WTC11 (cell line): Measurements from ENCODE around the gene CHMP1B.

Experiments used
- JUN ChIP-seq: sonication (generic); formaldehyde crosslinking; IDR thresholded peaks from 2 replicates; pipeline ENCODE4 v1.8.0; 2023; ENCODE audit warnings: mild to moderate bottlenecking, missing genetic modification reagents
- KAT7 ChIP-seq: sonication (generic); formaldehyde crosslinking; IDR thresholded peaks from 2 replicates; pipeline ENCODE4 v1.8.1; 2023; ENCODE audit warnings: missing genetic modification reagents, mild to moderate bottlenecking, borderline replicate concordance
- SP1 ChIP-seq: sonication (generic); formaldehyde crosslinking; conservative IDR thresholded peaks from 2 replicates; pipeline ENCODE4 v1.8.1; 2022; ENCODE audit warnings: missing genetic modification reagents
- TP53 ChIP-seq: sonication (generic); formaldehyde crosslinking; IDR thresholded peaks from 2 replicates; pipeline ENCODE4 v1.8.1; 2023; ENCODE audit warnings: mild to moderate bottlenecking, missing genetic modification reagents
- TF ChIP-seq, protein P1 (sequence below): fragments of 200-600 bp; IDR thresholded peaks from 2 replicates; pipeline ENCODE4 v1.8.0; 2022; ENCODE audit warnings: antibody characterized with exemption
- TF ChIP-seq, protein P2 (sequence below): sonication (generic); formaldehyde crosslinking; IDR thresholded peaks from 2 replicates; pipeline ENCODE4 v1.8.1; 2023; ENCODE audit warnings: mild to moderate bottlenecking, missing genetic modification reagents, moderate library complexity
- TF ChIP-seq, protein P3 (sequence below): sonication (generic); formaldehyde crosslinking; IDR thresholded peaks from 2 replicates; pipeline ENCODE4 v1.8.1; 2022; ENCODE audit warnings: mild to moderate bottlenecking, moderate library complexity, missing genetic modification reagents
- TF ChIP-seq, protein P4 (sequence below): sonication (generic); formaldehyde crosslinking; IDR thresholded peaks from 2 replicates; pipeline ENCODE4 v1.8.1; 2022; ENCODE audit warnings: missing genetic modification reagents, borderline replicate concordance

DNA sequence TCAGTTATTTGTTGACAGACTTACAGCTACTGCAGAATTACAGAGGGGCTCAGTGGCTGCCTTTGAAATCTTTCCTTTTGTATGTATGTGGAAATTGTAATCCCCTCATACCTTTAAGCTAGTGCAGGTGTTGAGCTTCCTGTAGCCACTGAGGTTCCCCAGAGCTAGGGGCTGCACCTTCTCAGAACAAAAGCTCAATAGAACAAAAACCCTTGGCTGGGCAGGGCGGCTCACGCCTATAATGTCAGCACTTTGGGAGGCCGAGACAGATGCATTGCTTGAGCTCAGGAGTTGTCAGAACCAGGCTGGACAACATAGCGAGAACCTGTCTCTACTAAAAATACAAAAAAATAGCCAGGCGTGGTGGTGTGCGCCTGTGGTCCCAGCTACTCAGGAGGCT lies 41.3 kb upstream of the CHMP1B start:
- TF ChIP-seq KAT7 (no peak), SP1 (CRISPR knock-in tag) (no peak), JUN (CRISPR knock-in tag) (no peak), TP53 (CRISPR knock-in tag) (no peak)
- TF ChIP-seq, protein P1, sequence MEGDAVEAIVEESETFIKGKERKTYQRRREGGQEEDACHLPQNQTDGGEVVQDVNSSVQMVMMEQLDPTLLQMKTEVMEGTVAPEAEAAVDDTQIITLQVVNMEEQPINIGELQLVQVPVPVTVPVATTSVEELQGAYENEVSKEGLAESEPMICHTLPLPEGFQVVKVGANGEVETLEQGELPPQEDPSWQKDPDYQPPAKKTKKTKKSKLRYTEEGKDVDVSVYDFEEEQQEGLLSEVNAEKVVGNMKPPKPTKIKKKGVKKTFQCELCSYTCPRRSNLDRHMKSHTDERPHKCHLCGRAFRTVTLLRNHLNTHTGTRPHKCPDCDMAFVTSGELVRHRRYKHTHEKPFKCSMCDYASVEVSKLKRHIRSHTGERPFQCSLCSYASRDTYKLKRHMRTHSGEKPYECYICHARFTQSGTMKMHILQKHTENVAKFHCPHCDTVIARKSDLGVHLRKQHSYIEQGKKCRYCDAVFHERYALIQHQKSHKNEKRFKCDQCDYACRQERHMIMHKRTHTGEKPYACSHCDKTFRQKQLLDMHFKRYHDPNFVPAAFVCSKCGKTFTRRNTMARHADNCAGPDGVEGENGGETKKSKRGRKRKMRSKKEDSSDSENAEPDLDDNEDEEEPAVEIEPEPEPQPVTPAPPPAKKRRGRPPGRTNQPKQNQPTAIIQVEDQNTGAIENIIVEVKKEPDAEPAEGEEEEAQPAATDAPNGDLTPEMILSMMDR, result no peak
- TF ChIP-seq, protein P2, sequence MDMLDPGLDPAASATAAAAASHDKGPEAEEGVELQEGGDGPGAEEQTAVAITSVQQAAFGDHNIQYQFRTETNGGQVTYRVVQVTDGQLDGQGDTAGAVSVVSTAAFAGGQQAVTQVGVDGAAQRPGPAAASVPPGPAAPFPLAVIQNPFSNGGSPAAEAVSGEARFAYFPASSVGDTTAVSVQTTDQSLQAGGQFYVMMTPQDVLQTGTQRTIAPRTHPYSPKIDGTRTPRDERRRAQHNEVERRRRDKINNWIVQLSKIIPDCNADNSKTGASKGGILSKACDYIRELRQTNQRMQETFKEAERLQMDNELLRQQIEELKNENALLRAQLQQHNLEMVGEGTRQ (CRISPR knock-in tag), result no peak
- TF ChIP-seq, protein P3, sequence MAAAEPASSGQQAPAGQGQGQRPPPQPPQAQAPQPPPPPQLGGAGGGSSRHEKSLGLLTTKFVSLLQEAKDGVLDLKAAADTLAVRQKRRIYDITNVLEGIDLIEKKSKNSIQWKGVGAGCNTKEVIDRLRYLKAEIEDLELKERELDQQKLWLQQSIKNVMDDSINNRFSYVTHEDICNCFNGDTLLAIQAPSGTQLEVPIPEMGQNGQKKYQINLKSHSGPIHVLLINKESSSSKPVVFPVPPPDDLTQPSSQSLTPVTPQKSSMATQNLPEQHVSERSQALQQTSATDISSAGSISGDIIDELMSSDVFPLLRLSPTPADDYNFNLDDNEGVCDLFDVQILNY (CRISPR knock-in tag), result no peak
- TF ChIP-seq, protein P4, sequence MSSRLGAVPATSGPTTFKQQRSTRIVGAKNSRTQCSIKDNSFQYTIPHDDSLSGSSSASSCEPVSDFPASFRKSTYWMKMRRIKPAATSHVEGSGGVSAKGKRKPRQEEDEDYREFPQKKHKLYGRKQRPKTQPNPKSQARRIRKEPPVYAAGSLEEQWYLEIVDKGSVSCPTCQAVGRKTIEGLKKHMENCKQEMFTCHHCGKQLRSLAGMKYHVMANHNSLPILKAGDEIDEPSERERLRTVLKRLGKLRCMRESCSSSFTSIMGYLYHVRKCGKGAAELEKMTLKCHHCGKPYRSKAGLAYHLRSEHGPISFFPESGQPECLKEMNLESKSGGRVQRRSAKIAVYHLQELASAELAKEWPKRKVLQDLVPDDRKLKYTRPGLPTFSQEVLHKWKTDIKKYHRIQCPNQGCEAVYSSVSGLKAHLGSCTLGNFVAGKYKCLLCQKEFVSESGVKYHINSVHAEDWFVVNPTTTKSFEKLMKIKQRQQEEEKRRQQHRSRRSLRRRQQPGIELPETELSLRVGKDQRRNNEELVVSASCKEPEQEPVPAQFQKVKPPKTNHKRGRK (CRISPR knock-in tag), result no peak
